H1 (cell line): ENCODE measurements around the gene JAG1. TPM values are rescaled to one million over a fixed set of nuclear protein-coding genes. Genes with fewer than 3 reads are reported as not detected.

Experiments used
- CTCF ChIA-PET: fragments of 300-600 bp; sonication (Branson Sonifier 250); formaldehyde crosslinking; loops from one replicate; lab custom pipeline; 2021; ENCODE audit not compliant: partially characterized antibody; lab: Charles Lee
- POLR2A ChIA-PET: fragments of 300-600 bp; sonication (Branson Sonifier 250); formaldehyde crosslinking; loops from one replicate; lab custom pipeline; 2021; ENCODE audit warnings: inconsistent platforms; ENCODE audit not compliant: partially characterized antibody; lab: Charles Lee
- DNase-seq, 2 experiments: peaks; one replicate each; pipeline versions ENCODE4 v3.0.0 to v3.0.0-alpha.2; 2010 to 2022; ENCODE audit warnings: low spot score in 2 of 2, low read depth in 1 of 2, mixed read lengths in 1 of 2
- FAIRE-seq: peaks from 2 replicates; lab custom pipeline; 2011; peaks lifted over from hg19 to GRCh38; lab: Jason Lieb, UNC
- H2AFZ ChIP-seq: 2 replicates; pipeline ENCODE4 v1.8.1; 2012; ENCODE audit warnings: low read length, inconsistent platforms
- H2AK5ac ChIP-seq: 2 replicates; pipeline ENCODE4 v1.6.1; 2013; ENCODE audit warnings: low read depth, low read length
- H2BK120ac ChIP-seq: replicated peaks from 2 replicates; pipeline ENCODE3; 2013; ENCODE audit warnings: low read depth, low read length, inconsistent platforms
- H2BK12ac ChIP-seq: 2 replicates; pipeline ENCODE4 v1.6.1; 2013; ENCODE audit warnings: low read depth, low read length
- H2BK15ac ChIP-seq: 2 replicates; pipeline ENCODE4 v1.6.1; 2013; ENCODE audit warnings: low read length
- H2BK20ac ChIP-seq: 2 replicates; pipeline ENCODE4 v1.6.1; 2013; ENCODE audit warnings: low read length
- H2BK5ac ChIP-seq: 2 replicates; pipeline ENCODE4 v1.6.1; 2013; ENCODE audit warnings: low read depth, low read length
- H3K14ac ChIP-seq: 2 replicates; pipeline ENCODE4 v1.6.1; 2013; ENCODE audit warnings: inconsistent platforms; ENCODE audit not compliant: insufficient read length
- H3K18ac ChIP-seq: 2 replicates; pipeline ENCODE4 v1.6.1; 2013; ENCODE audit warnings: low read length; ENCODE audit errors: extremely low read depth
- H3K23ac ChIP-seq: 2 replicates; pipeline ENCODE4 v1.6.1; 2013; ENCODE audit warnings: inconsistent platforms; ENCODE audit not compliant: insufficient read length
- H3K23me2 ChIP-seq: 2 replicates; pipeline ENCODE4 v1.6.1; 2013; ENCODE audit warnings: low read depth, low read length
- H3K27ac ChIP-seq: 2 replicates; pipeline ENCODE4 v1.6.1; 2011; ENCODE audit warnings: low read depth, low read length, inconsistent platforms
- H3K27me3 ChIP-seq, 4 experiments: replicated peaks in 1 of 4; 1 replicate in 1 of 4; 2 replicates in 3 of 4; pipeline versions ENCODE4 v1.6.1 to v1.8.1; 2011 to 2013; ENCODE audit warnings: low read length in 3 of 4, mild to moderate bottlenecking in 3 of 4, inconsistent platforms in 2 of 4, mixed read lengths in 2 of 4, moderate library complexity in 1 of 4; ENCODE audit not compliant: control insufficient read depth in 3 of 4, insufficient read depth in 3 of 4; ENCODE audit errors: extremely low read depth in 1 of 4
- H3K36me3 ChIP-seq, 4 experiments: 2 replicates each; pipeline versions ENCODE4 v1.6.1 to v1.8.1; 2011 to 2013; ENCODE audit warnings: mild to moderate bottlenecking in 4 of 4, low read length in 3 of 4, moderate library complexity in 2 of 4, control low read depth in 1 of 4, inconsistent platforms in 1 of 4; ENCODE audit not compliant: insufficient read depth in 4 of 4, control insufficient read depth in 2 of 4
- H3K4ac ChIP-seq: replicated peaks from 2 replicates; pipeline ENCODE3; 2013; ENCODE audit warnings: low read length, low read depth, mixed read lengths, inconsistent platforms; ENCODE audit not compliant: insufficient read length
- H3K4me1 ChIP-seq, 4 experiments: replicated peaks in 1 of 4; 1 replicate in 1 of 4; 2 replicates in 3 of 4; pipeline versions ENCODE4 v1.6.1 to v1.8.1; 2011 to 2013; ENCODE audit warnings: low read length in 3 of 4, inconsistent platforms in 2 of 4, mixed read lengths in 1 of 4; ENCODE audit not compliant: insufficient read depth in 4 of 4, control insufficient read depth in 3 of 4
- H3K4me2 ChIP-seq, 2 experiments: 2 replicates each; pipeline versions ENCODE4 v1.6.1 to v1.8.1; 2011 to 2013; ENCODE audit warnings: low read depth in 2 of 2, low read length in 2 of 2, control low read depth in 1 of 2, inconsistent platforms in 1 of 2, mild to moderate bottlenecking in 1 of 2; ENCODE audit not compliant: insufficient read depth in 1 of 2
- H3K4me3 ChIP-seq, 4 experiments: fragments of 200-600, 300-600 bp in 1 of 4; sonication (generic), shearing (Covaris generic), sonication (Bioruptor Twin) in 1 of 4; 2 replicates each; pipeline versions ENCODE4 v1.5.1 to v1.8.1; 2011 to 2016; ENCODE audit warnings: low read length in 4 of 4, low read depth in 3 of 4, control low read depth in 2 of 4, inconsistent platforms in 2 of 4, mild to moderate bottlenecking in 2 of 4, mixed read lengths in 1 of 4, moderate library complexity in 1 of 4; ENCODE audit not compliant: insufficient read depth in 2 of 4; ENCODE audit errors: extremely low read depth in 1 of 4
- H3K56ac ChIP-seq: replicated peaks from 2 replicates; pipeline ENCODE3; 2013; ENCODE audit warnings: low read depth, mild to moderate bottlenecking, mixed read lengths, low read length, inconsistent platforms; ENCODE audit not compliant: insufficient read length
- H3K79me1 ChIP-seq: 2 replicates; pipeline ENCODE4 v1.6.1; 2013; ENCODE audit warnings: low read depth, low read length, control low read depth
- H3K79me2 ChIP-seq, 2 experiments: 2 replicates each; pipeline versions ENCODE4 v1.6.1 to v1.8.1; 2012 to 2013; ENCODE audit warnings: low read length in 2 of 2, mild to moderate bottlenecking in 2 of 2, inconsistent platforms in 1 of 2; ENCODE audit not compliant: insufficient read depth in 2 of 2, control insufficient read depth in 1 of 2
- H3K9ac ChIP-seq, 4 experiments: replicated peaks in 1 of 4; 1 replicate in 1 of 4; 2 replicates in 3 of 4; pipeline versions ENCODE4 v1.6.1 to v1.8.1; 2011 to 2013; ENCODE audit warnings: low read depth in 3 of 4, low read length in 3 of 4, control low read depth in 2 of 4, mild to moderate bottlenecking in 2 of 4, moderate library complexity in 2 of 4, inconsistent platforms in 1 of 4; ENCODE audit errors: extremely low read depth in 1 of 4
- H3K9me3 ChIP-seq, 2 experiments: 2 replicates each; pipeline versions ENCODE4 v1.6.1 to v1.8.1; 2012 to 2013; ENCODE audit warnings: mild to moderate bottlenecking in 2 of 2, moderate library complexity in 2 of 2, control low read depth in 1 of 2, inconsistent platforms in 1 of 2, low read depth in 1 of 2, low read length in 1 of 2, mixed read lengths in 1 of 2; ENCODE audit not compliant: insufficient read depth in 2 of 2
- H4K20me1 ChIP-seq, 2 experiments: replicated peaks in 1 of 2; 2 replicates each; pipeline versions ENCODE3 to v1.8.1; 2011 to 2013; ENCODE audit warnings: inconsistent platforms in 2 of 2, low read length in 2 of 2, mild to moderate bottlenecking in 1 of 2; ENCODE audit not compliant: insufficient read depth in 2 of 2, control insufficient read depth in 1 of 2
- H4K5ac ChIP-seq: 2 replicates; pipeline ENCODE4 v1.6.1; 2013; ENCODE audit warnings: low read length, low read depth, mixed read lengths, inconsistent platforms; ENCODE audit not compliant: insufficient read length
- H4K8ac ChIP-seq: 2 replicates; pipeline ENCODE4 v1.8.0; 2013; ENCODE audit warnings: mild to moderate bottlenecking, moderate library complexity, low read length, inconsistent platforms; ENCODE audit not compliant: insufficient read depth; ENCODE audit errors: extremely low read depth
- H4K91ac ChIP-seq: replicated peaks from 2 replicates; pipeline ENCODE3; 2013; ENCODE audit warnings: low read length, mixed read lengths, inconsistent platforms; ENCODE audit not compliant: insufficient read length
- CHD1 ChIP-seq: IDR thresholded peaks from 2 replicates; pipeline ENCODE4 v1.6.1; 2012; ENCODE audit warnings: low read depth, low read length, improper control_type of control experiment
- CTBP2 ChIP-seq: IDR thresholded peaks from 2 replicates; pipeline ENCODE4 v1.7.0; 2011; ENCODE audit warnings: borderline replicate concordance, mild to moderate bottlenecking, moderate library complexity, mixed read lengths, low read length; ENCODE audit not compliant: insufficient read depth, insufficient read length
- GABPA ChIP-seq: IDR thresholded peaks from 2 replicates; pipeline ENCODE4 v1.6.1; 2011; ENCODE audit warnings: mild to moderate bottlenecking, low read length, moderate library complexity, borderline replicate concordance; ENCODE audit not compliant: insufficient read depth
- GTF2F1 ChIP-seq: IDR thresholded peaks from 2 replicates; pipeline ENCODE4 v1.6.1; 2012; ENCODE audit warnings: low read depth, low read length, improper control_type of control experiment, borderline replicate concordance
- KDM5A ChIP-seq: fragments of 200-600 bp; IDR thresholded peaks from 2 replicates; pipeline ENCODE4 v1.7.1; 2012; ENCODE audit warnings: mild to moderate bottlenecking, low read length, inconsistent platforms, mixed read lengths
- MAFK ChIP-seq: IDR thresholded peaks from 2 replicates; pipeline ENCODE4 v1.6.1; 2012; ENCODE audit warnings: low read depth, mild to moderate bottlenecking, improper control_type of control experiment, low read length
- POLR2A ChIP-seq, 2 experiments: IDR thresholded peaks; 1 replicate in 1 of 2; 2 replicates in 1 of 2; pipeline ENCODE4 v1.6.1; 2011; ENCODE audit warnings: low read depth in 2 of 2, low read length in 2 of 2, mild to moderate bottlenecking in 2 of 2; ENCODE audit errors: control extremely low read depth in 1 of 2
- POU5F1 ChIP-seq: IDR thresholded peaks from 2 replicates; pipeline ENCODE4 v1.6.1; 2011; ENCODE audit warnings: low read depth, mild to moderate bottlenecking, low read length, moderate library complexity
- RNF2 ChIP-seq: fragments of 200-900, 300-1000 bp; sonication (generic); IDR thresholded peaks from 2 replicates; pipeline ENCODE4 v1.7.1; 2016; ENCODE audit warnings: borderline replicate concordance, low read depth, mild to moderate bottlenecking, antibody characterized with exemption, low read length; ENCODE audit not compliant: poor library complexity, severe bottlenecking; ENCODE audit errors: missing control alignments
- SAP30 ChIP-seq: fragments of 300-600 bp; sonication (generic); IDR thresholded peaks from 2 replicates; pipeline ENCODE4 v1.7.1; 2012; ENCODE audit warnings: low read length, moderate library complexity, mild to moderate bottlenecking, inconsistent platforms; ENCODE audit not compliant: insufficient read depth, insufficient replicate concordance
- SIRT6 ChIP-seq: IDR thresholded peaks from one replicate; pipeline ENCODE4 v1.7.1; 2012; ENCODE audit warnings: low read length, inconsistent platforms
- TAF1 ChIP-seq: IDR thresholded peaks from 2 replicates; pipeline ENCODE4 v1.6.1; 2011; ENCODE audit warnings: mild to moderate bottlenecking, low read depth, low read length
- TAF7 ChIP-seq: optimal IDR thresholded peaks from 2 replicates; pipeline ENCODE3; 2011; ENCODE audit warnings: low read depth, mild to moderate bottlenecking, inconsistent platforms, low read length, moderate library complexity, borderline replicate concordance
- TCF12 ChIP-seq: IDR thresholded peaks from 2 replicates; pipeline ENCODE4 v1.6.1; 2011; ENCODE audit warnings: low read depth, mild to moderate bottlenecking, low read length
- WGBS, 2 experiments: shearing (Covaris generic) in 1 of 2; methylation state at CpG; one replicate each; pipeline versions ENCODE4 v1.1.6 to v1.1.7; 2013 to 2015; ENCODE audit warnings: low lambda C conversion rate in 2 of 2, mixed read lengths in 2 of 2, inconsistent platforms in 1 of 2, low coverage in 1 of 2, missing lambda C conversion rate in 1 of 2; ENCODE audit not compliant: insufficient replicate concordance in 2 of 2, insufficient coverage in 1 of 2, insufficient read length in 1 of 2; ENCODE audit errors: extremely low coverage in 1 of 2, missing lambda C conversion rate in 1 of 2; 5-methylcytosine and 5-hydroxymethylcytosine counted together
- polyA plus RNA-seq, 7 experiments: library from polyadenylated mRNA; depleted of rRNA in 3 of 7; stranded (reverse) in 5 of 7; unstranded in 2 of 7; fragments of >200 nt in 5 of 7; fragments of 200-250 nt in 2 of 7; gene quantifications; 1 replicate in 5 of 7; 2 replicates in 1 of 7; 4 replicates in 1 of 7; pipeline versions ENCODE4 v1.2.1 to v1.2.3, GENCODE V29; 2011 to 2013; ENCODE audit warnings: missing spikeins in 2 of 7, mixed read lengths in 2 of 7
- total RNA-seq: library from RNA; stranded (reverse); fragmentation: NEBNext Ultra II Directional; extraction: Animal tissue kit (Norgen Biotek cat#: 25700); gene quantifications from 2 replicates; pipeline ENCODE4 v1.2.1, GENCODE V29; 2021

Gene JAG1
- total and polyA plus RNA-seq, 2 of the 8 experiments (the other 6 are each of a cell fraction or from before 2014, with no cell fraction given): 13.5 to 27.3 TPM

DNA sequence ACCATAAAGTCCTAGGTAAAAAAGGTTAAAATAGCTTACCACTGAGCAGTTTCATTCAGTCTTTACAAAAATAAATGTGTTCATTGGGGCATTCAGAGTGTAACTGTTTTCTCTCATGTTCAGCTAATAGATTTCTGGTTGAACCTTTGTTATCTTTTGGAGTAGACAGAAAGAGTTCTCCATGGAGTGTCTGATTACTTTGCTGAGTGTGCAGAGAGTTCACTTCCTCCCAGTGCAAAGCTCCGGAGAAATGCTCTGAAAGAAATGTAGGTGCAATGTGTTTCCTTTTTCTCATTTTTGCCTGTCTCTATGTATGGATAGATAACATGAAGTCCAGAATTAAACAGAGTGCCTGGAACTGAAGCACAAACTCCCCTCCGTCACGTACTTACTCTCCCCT, 52.6 kb downstream of the JAG1 start:
- H3K18ac ChIP-seq: no peak overlapping the region
- H3K4me3 ChIP-seq: no peak overlapping the region
- H2BK15ac ChIP-seq: no peak overlapping the region
- no peak overlapping the region for H3K14ac ChIP-seq
- no peak for DNase-seq
- no peaks in the 10 kb centered on the region for H3K79me1 ChIP-seq
- H4K8ac ChIP-seq: no peak overlapping the region
- no peak overlapping the region for H3K27ac ChIP-seq
- H4K20me1 ChIP-seq: no peaks in the 10 kb centered on the region
- WGBS, 2 experiments: 88% methylated on average over 3 of the region's 3 CpGs; no CpG with 5 or more reads in 1 of the 2 experiments
- no peak overlapping the region for H2BK12ac ChIP-seq
- ChIA-PET CTCF (interaction anchor here (1.5 to 2.9 kb wide), 3 partner anchors 11 to 51 kb away, joined by 4 to 8 read pairs (median 5); no protein-coding TSS in a partner anchor), POLR2A (interaction anchor here (1.4 kb wide), 1 partner anchor 11 kb away, joined by 3 read pairs; no protein-coding TSS in a partner anchor)
- H3K4me2 ChIP-seq: no peak overlapping the region
- no peak overlapping the region for H3K23ac ChIP-seq
- H3K27me3 ChIP-seq: no peaks in the 10 kb centered on the region; a peak in 1 of 7 replicates
- peaks cover 3 to 10% (median 9%) of the 10 kb centered on the region in 4 experiments; a peak in 6 of 7 replicates for H3K4me1 ChIP-seq
- no peaks in the 10 kb centered on the region; a peak in 1 of 8 replicates for H3K36me3 ChIP-seq
- no peak overlapping the region for H2BK20ac ChIP-seq
- H3K23me2 ChIP-seq: no peaks in the 10 kb centered on the region
- H4K5ac ChIP-seq: no peak overlapping the region
- no peaks in the 10 kb centered on the region for H3K9me3 ChIP-seq
- H4K91ac ChIP-seq: no peak overlapping the region
- H2AK5ac ChIP-seq: no peak overlapping the region
- H3K56ac ChIP-seq: no peak overlapping the region
- no peak overlapping the region for H3K9ac ChIP-seq
- H3K79me2 ChIP-seq: no peaks in the 10 kb centered on the region; a peak in 1 of 4 replicates
- no peak overlapping the region for H2BK120ac ChIP-seq
- no peak overlapping the region for H2BK5ac ChIP-seq
- H3K4ac ChIP-seq: no peak overlapping the region
- no peak for FAIRE-seq
- no peak overlapping the region for H2AFZ ChIP-seq
- TF ChIP-seq GABPA (no peak), POLR2A (IDR thresholded peaks at IDR 0.05; ENCODE audit: control extremely low read depth in 1 of 2, low read depth in 2 of 2, low read length in 2 of 2) (no peak), MAFK (no peak), KDM5A (no peak), POU5F1 (no peak), SIRT6 (no peak), TCF12 (no peak), SAP30 (no peak), CTBP2 (no peak), GTF2F1 (no peak), TAF1 (no peak), CHD1 (no peak), TAF7 (no peak), RNF2 (no peak)
